Spleen (tissue), 7 donors: ENCODE results near the gene PACS2.

ENCODE experiments used
- POLR2A ChIP-seq, 3 donors: fragments of 450-650 bp; IDR thresholded peaks; one replicate each; pipeline ENCODE4 v1.5.1; 2017; ENCODE audit warnings: antibody characterized with exemption in 3 of 3, mild to moderate bottlenecking in 1 of 3
- POLR2AphosphoS5 ChIP-seq, 3 donors: sonication (generic); formaldehyde crosslinking; IDR thresholded peaks; one replicate each; pipeline ENCODE4 v1.5.1; 2017; ENCODE audit warnings: antibody characterized with exemption in 3 of 3
- TF ChIP-seq, protein P1 (sequence below), 11 experiments: fragments of 200-600 bp in 7 of 11; fragments of 450-650 bp in 4 of 11; sonication (generic) in 4 of 11; IDR thresholded peaks in 8 of 11; conservative IDR thresholded peaks in 3 of 11; 1 replicate in 7 of 11; 2 replicates in 4 of 11; pipeline versions ENCODE4 v1.4.0 to v1.8.0; 2016 to 2021; ENCODE audit warnings: antibody characterized with exemption in 11 of 11, inconsistent platforms in 4 of 11, mild to moderate bottlenecking in 1 of 11
- donor health status: DM: no; HTN: no; CAD: no; lungs with moderate emphysema.
- donor health status: DM: no; HTN: no; CAD: no.
- donor health status: DM: no; HTN: no; CAD: no.

DNA sequence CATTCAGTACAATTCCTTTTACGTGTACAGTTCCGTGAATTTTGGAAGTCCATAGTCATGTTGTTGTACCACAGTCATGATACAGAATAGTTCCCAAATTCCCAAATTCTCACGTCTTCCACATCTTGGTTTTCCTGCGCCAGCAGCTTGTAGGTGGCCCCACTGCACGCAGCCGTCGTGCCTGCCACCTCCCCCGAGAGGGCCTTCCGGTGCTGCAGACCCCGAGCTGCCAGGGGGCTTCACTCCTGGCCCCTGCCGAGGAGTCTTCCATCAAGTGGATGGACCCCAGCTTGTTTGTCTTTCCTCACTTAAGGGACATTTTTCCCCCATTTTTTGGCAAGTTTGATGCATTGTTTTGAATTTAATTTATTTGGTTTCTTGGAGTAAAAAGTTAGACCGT, 121.9 kb downstream of the PACS2 start:
- TF ChIP-seq, protein P1, sequence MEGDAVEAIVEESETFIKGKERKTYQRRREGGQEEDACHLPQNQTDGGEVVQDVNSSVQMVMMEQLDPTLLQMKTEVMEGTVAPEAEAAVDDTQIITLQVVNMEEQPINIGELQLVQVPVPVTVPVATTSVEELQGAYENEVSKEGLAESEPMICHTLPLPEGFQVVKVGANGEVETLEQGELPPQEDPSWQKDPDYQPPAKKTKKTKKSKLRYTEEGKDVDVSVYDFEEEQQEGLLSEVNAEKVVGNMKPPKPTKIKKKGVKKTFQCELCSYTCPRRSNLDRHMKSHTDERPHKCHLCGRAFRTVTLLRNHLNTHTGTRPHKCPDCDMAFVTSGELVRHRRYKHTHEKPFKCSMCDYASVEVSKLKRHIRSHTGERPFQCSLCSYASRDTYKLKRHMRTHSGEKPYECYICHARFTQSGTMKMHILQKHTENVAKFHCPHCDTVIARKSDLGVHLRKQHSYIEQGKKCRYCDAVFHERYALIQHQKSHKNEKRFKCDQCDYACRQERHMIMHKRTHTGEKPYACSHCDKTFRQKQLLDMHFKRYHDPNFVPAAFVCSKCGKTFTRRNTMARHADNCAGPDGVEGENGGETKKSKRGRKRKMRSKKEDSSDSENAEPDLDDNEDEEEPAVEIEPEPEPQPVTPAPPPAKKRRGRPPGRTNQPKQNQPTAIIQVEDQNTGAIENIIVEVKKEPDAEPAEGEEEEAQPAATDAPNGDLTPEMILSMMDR (IDR thresholded peaks at IDR 0.05 in 8 of 11, conservative IDR thresholded peaks at IDR 0.05 in 3 of 11) = no peak
- TF ChIP-seq POLR2A (IDR thresholded peaks at IDR 0.05) = no peak
- no peak for TF ChIP-seq POLR2AphosphoS5 (IDR thresholded peaks at IDR 0.05)
